GM21619 (cell line): Measurements from ENCODE around the gene GNG14.
"Not testable (repeated sequence)": the region's sequence is repeated elsewhere in the genome, so short reads cannot be mapped to it uniquely, and the experiment has no call there.

Source experiments
- ATAC-seq: cut with Tn5 transposase; IDR thresholded peaks from one replicate; pipeline ENCODE4 v1.9.1; 2021; ENCODE audit not compliant: unreplicated experiment

Gene GNG14

GRCh38 chr19:12722566-12723380 is 35.0 kb downstream of the GNG14 start:
- peak; percentile 72 for ATAC-seq

- ATAC-seq: no peak
Measured at GRCh38 chr19:12723381-12723640, 35.5 kb downstream of the GNG14 start.

GRCh38 chr19:12723641-12724426 is 36.0 kb downstream of the GNG14 start, which contains the start of gene TNPO2:
TNPO2 (minus strand) TSS chr19:12723932; CDS start chr19:12720977, 2,955 bp downstream.
- ATAC-seq: no peak

GRCh38 chr19:12725612-12726011 is 37.8 kb downstream of the GNG14 start:
- ATAC-seq: not testable (repeated sequence)

GRCh38 chr19:12726988-12727316 is 39.2 kb downstream of the GNG14 start:
- no peak for ATAC-seq

- ATAC-seq: no peak
Measured at GRCh38 chr19:12727745-12728433, 40.1 kb downstream of the GNG14 start.

- no peak for ATAC-seq
Measured at GRCh38 chr19:12730064-12730463, 42.3 kb downstream of the GNG14 start.

- ATAC-seq: no peak
Measured at GRCh38 chr19:12731337-12731736, 43.5 kb downstream of the GNG14 start.

- no peak for ATAC-seq
Measured at GRCh38 chr19:12733369-12734214, 45.8 kb downstream of the GNG14 start.

GRCh38 chr19:12736995-12737834 is 49.4 kb downstream of the GNG14 start, which contains the start of gene GET3:
GET3 (plus strand) TSS chr19:12737497; CDS start chr19:12737506, 9 bp downstream.
- peak; percentile 71 for ATAC-seq

- ATAC-seq: no peak
Measured at GRCh38 chr19:12737835-12738351, 50.1 kb downstream of the GNG14 start.
